Gastrocnemius medialis (tissue), 4 donors: ENCODE results near the gene SMTNL2. TPM values are rescaled to one million over a fixed set of nuclear protein-coding genes. Genes with fewer than 3 reads are reported as not detected.
A peak's percentile ranks its signal among the peaks of the same experiment; 100 is the strongest.
"Not testable (repeated sequence)": the region's sequence is repeated elsewhere in the genome, so short reads cannot be mapped to it uniquely, and the experiment has no call there.

Experiments
- ATAC-seq, 2 donors: fragments of 150-250 bp; one replicate each; pipeline ENCODE4 v1.9.1; 2016
- DNase-seq, 2 donors: peaks; one replicate each; pipeline ENCODE4 v3.0.0-alpha.2; 2019
- H3K27ac ChIP-seq, 4 donors: fragments of 200-600 bp; sonication (generic); 1 replicate in 1 of 4; 2 replicates in 3 of 4; pipeline ENCODE4 v1.5.1; 2016 to 2018; ENCODE audit warnings: mild to moderate bottlenecking in 2 of 4, moderate library complexity in 1 of 4
- H3K27me3 ChIP-seq, 3 donors: fragments of 200-600 bp; sonication (generic) in 2 of 3; 1 replicate in 1 of 3; 2 replicates in 2 of 3; pipeline versions ENCODE4 v1.5.1 to v1.6.0; 2016 to 2019; ENCODE audit warnings: mild to moderate bottlenecking in 1 of 3, moderate library complexity in 1 of 3
- H3K36me3 ChIP-seq, 2 donors: fragments of 200-600 bp; sonication (generic) in 1 of 2; one replicate each; pipeline ENCODE4 v1.5.1; 2017 to 2018
- H3K4me1 ChIP-seq, 2 donors: fragments of 200-600 bp; sonication (generic) in 1 of 2; one replicate each; pipeline ENCODE4 v1.5.1; 2016 to 2017; ENCODE audit warnings: mild to moderate bottlenecking in 2 of 2
- H3K4me3 ChIP-seq, 4 donors: fragments of 200-600 bp; sonication (generic) in 3 of 4; 1 replicate in 1 of 4; 2 replicates in 3 of 4; pipeline ENCODE4 v1.5.1; 2016 to 2019; ENCODE audit warnings: mild to moderate bottlenecking in 2 of 4
- H3K9me3 ChIP-seq, 3 donors: fragments of 200-600 bp; sonication (generic) in 2 of 3; 1 replicate in 1 of 3; 2 replicates in 2 of 3; pipeline ENCODE4 v1.5.1; 2016 to 2019
- POLR2A ChIP-seq, 2 donors: fragments of 450-650 bp; IDR thresholded peaks; one replicate each; pipeline ENCODE4 v1.6.1; 2017; ENCODE audit warnings: antibody characterized with exemption in 2 of 2, mild to moderate bottlenecking in 2 of 2, moderate library complexity in 2 of 2
- in situ Hi-C, 4 donors: fragments of 200-750 bp; cut with MboI; loops; one replicate each; pipeline versions ENCODE4 v1.15.0 to v1.8.0; 2017; ENCODE audit warnings: low sequenced_read_pairs in 4 of 4
- intact Hi-C: fragments of 100-400 bp; cut with DNase I; formaldehyde crosslinking; loops from one replicate; pipeline ENCODE4 v1.15.1; 2023; ENCODE audit warnings: low total_unique reads
- total RNA-seq, 4 donors: library from RNA; depleted of rRNA; stranded (reverse); fragments of >200 nt; gene quantifications; one replicate each; pipeline versions ENCODE4 v1.1.0 to v1.2.3, GENCODE V29; 2016
- TF ChIP-seq, protein P1 (sequence below), 5 experiments: fragments of 450-650 bp in 3 of 5; fragments of 200-600 bp in 2 of 5; sonication (generic) in 2 of 5; IDR thresholded peaks in 4 of 5; conservative IDR thresholded peaks in 1 of 5; 1 replicate in 4 of 5; 2 replicates in 1 of 5; pipeline ENCODE4 v1.5.1; 2016 to 2019; ENCODE audit warnings: antibody characterized with exemption in 5 of 5, mild to moderate bottlenecking in 3 of 5, moderate library complexity in 3 of 5

SMTNL2 gene
- total RNA-seq, 4 donors from 2014 or later, result 110 to 588 (median 420) TPM

DNA sequence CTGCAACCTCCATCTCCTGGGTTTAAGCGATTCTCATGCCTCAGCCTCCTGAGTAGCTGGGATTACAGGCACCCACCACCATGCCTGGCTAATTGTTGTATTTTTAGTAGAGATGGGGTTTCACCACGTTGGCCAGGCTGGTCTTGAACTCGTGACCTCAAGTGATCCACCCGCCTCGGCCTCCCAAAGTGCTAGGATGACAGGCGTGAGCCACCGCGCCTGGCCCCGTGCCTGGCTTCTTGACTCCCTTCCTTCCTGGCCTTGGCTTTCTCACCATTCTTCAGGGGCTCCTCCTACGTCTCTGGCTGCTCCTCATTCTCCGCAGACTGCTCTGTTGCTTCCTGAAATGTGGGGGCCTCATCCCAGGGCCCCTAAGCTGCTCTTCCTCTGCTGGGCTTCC lies 5.7 kb downstream of the SMTNL2 start:
- H3K27me3 ChIP-seq, in situ Hi-C loops, H3K9me3 ChIP-seq, ATAC-seq: not testable (repeated sequence)
- H3K27ac ChIP-seq, result peak overlapping the region; percentile 90 to 100 (median 98)
- DNase-seq, result peak in 1 of 2 donors; percentile 68
- intact Hi-C loops, result loop anchor here (2.0 kb wide), 1 partner anchor 19 kb away; no protein-coding TSS in a partner anchor
- peak overlapping the region in 2 of 4 donors; percentile 26 to 30 for H3K4me3 ChIP-seq
- H3K4me1 ChIP-seq, result peaks cover 66 to 73% of the 10 kb centered on the region in 2 donors
- H3K36me3 ChIP-seq, result peaks cover 0 to 30% of the 10 kb centered on the region in 2 donors
- peak in 1 of 2 donors; percentile 37 for TF ChIP-seq POLR2A (IDR thresholded peaks at IDR 0.05)

GRCh38 chr17:4590981-4591453 lies 6.7 kb downstream of the SMTNL2 start:
- Histone ChIP-seq H3K27me3 (no peaks in the 10 kb centered on the region), H3K4me1 (peaks cover 73 to 74% of the 10 kb centered on the region in 2 donors), H3K9me3 (no peaks in the 10 kb centered on the region), H3K27ac (peak overlapping the region; percentile 90 to 100 (median 98)), H3K4me3 (peak overlapping the region in 3 of 4 donors; percentile 3 to 34 (median 26)), H3K36me3 (peaks cover 0 to 35% of the 10 kb centered on the region in 2 donors)
- intact Hi-C loops (loop anchor here (2.0 kb wide), 1 partner anchor 18 kb away; no protein-coding TSS in a partner anchor), in situ Hi-C loops (no loop called here)
- DNase-seq, result peak in 1 of 2 donors; percentile 63
- ATAC-seq, result no peak
- TF ChIP-seq, protein P1, sequence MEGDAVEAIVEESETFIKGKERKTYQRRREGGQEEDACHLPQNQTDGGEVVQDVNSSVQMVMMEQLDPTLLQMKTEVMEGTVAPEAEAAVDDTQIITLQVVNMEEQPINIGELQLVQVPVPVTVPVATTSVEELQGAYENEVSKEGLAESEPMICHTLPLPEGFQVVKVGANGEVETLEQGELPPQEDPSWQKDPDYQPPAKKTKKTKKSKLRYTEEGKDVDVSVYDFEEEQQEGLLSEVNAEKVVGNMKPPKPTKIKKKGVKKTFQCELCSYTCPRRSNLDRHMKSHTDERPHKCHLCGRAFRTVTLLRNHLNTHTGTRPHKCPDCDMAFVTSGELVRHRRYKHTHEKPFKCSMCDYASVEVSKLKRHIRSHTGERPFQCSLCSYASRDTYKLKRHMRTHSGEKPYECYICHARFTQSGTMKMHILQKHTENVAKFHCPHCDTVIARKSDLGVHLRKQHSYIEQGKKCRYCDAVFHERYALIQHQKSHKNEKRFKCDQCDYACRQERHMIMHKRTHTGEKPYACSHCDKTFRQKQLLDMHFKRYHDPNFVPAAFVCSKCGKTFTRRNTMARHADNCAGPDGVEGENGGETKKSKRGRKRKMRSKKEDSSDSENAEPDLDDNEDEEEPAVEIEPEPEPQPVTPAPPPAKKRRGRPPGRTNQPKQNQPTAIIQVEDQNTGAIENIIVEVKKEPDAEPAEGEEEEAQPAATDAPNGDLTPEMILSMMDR (IDR thresholded peaks at IDR 0.05 in 4 of 5, conservative IDR thresholded peaks at IDR 0.05 in 1 of 5), result no peak

DNA sequence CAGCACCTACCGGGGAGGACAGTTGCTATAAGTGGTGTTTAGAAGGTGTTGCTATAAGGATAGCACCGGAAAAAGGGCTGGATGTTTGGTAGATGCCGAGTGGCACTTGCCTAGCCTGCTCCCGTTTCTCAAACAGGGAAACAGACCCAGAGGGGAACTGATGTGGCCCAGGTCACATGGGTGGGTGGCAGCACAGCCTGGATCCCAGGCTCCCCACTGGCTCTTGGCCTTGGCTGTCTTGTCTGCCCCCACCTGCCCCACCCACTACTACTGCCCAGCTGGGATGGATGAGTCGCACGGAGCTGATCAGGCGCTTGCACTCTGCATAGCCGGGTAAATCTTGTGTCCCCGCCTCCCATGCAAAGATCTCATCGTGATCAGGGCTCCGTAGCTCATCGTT lies 7.2 kb downstream of the SMTNL2 start:
- peak; percentile 30 to 46 for ATAC-seq
- peak overlapping the region; percentile 90 to 100 (median 98) for H3K27ac ChIP-seq
- no peaks in the 10 kb centered on the region for H3K9me3 ChIP-seq
- intact Hi-C loops, result loop anchor here (2.0 kb wide), 1 partner anchor 17 kb away; no protein-coding TSS in a partner anchor
- in situ Hi-C loops, result no loop called here
- H3K4me3 ChIP-seq, result peak overlapping the region in 2 of 4 donors; percentile 26 to 34
- H3K4me1 ChIP-seq, result peaks cover 73 to 79% of the 10 kb centered on the region in 2 donors
- no peaks in the 10 kb centered on the region for H3K27me3 ChIP-seq
- H3K36me3 ChIP-seq, result peaks cover 0 to 39% of the 10 kb centered on the region in 2 donors
- peak; percentile 57 to 80 for DNase-seq
- TF ChIP-seq POLR2A (IDR thresholded peaks at IDR 0.05), result peak; percentile 73 to 86
- TF ChIP-seq, protein P1 (IDR thresholded peaks at IDR 0.05 in 4 of 5, conservative IDR thresholded peaks at IDR 0.05 in 1 of 5), result no peak

- Histone ChIP-seq H3K27me3 (no peaks in the 10 kb centered on the region), H3K4me3 (peak overlapping the region in 2 of 4 donors; percentile 14 to 25), H3K9me3 (no peaks in the 10 kb centered on the region), H3K4me1 (peaks cover 75 to 81% of the 10 kb centered on the region in 2 donors), H3K27ac (peak overlapping the region; percentile 90 to 100 (median 98)), H3K36me3 (peaks cover 0 to 48% of the 10 kb centered on the region in 2 donors)
- intact Hi-C loops, result no loop called here
- DNase-seq (no peak), ATAC-seq (no peak)
- in situ Hi-C loops, result no loop called here
- TF ChIP-seq, protein P1 (IDR thresholded peaks at IDR 0.05 in 4 of 5, conservative IDR thresholded peaks at IDR 0.05 in 1 of 5), result no peak
- TF ChIP-seq POLR2A (IDR thresholded peaks at IDR 0.05), result no peak
These were observed 8.1 kb downstream of the SMTNL2 start for GRCh38 chr17:4592240-4593005.

GRCh38 chr17:4593021-4593421 lies 8.7 kb downstream of the SMTNL2 start:
- no peak for ATAC-seq
- Histone ChIP-seq H3K4me1 (peaks cover 74 to 81% of the 10 kb centered on the region in 2 donors), H3K9me3 (no peaks in the 10 kb centered on the region), H3K4me3 (peak overlapping the region in 1 of 4 donors; percentile 25), H3K27ac (peak overlapping the region; percentile 90 to 100 (median 98)), H3K27me3 (no peaks in the 10 kb centered on the region), H3K36me3 (peaks cover 0 to 49% of the 10 kb centered on the region in 2 donors)
- DNase-seq, result no peak
- TF ChIP-seq, protein P1 (IDR thresholded peaks at IDR 0.05 in 4 of 5, conservative IDR thresholded peaks at IDR 0.05 in 1 of 5), result no peak
- no peak for TF ChIP-seq POLR2A (IDR thresholded peaks at IDR 0.05)
- in situ Hi-C loops, result no loop called here
- intact Hi-C loops, result no loop called here
